Breast epithelium (tissue), 3 donors: ENCODE data around the gene EIF2B2.

Experiments used
- POLR2A ChIP-seq: fragments of 450-650 bp; IDR thresholded peaks from one replicate; pipeline ENCODE4 v1.6.1; 2016; ENCODE audit warnings: antibody characterized with exemption, mild to moderate bottlenecking, moderate library complexity
- POLR2AphosphoS5 ChIP-seq, 3 donors: sonication (generic); formaldehyde crosslinking; IDR thresholded peaks; one replicate each; pipeline ENCODE4 v1.6.1; 2017; ENCODE audit warnings: antibody characterized with exemption in 3 of 3
- TF ChIP-seq, protein P1 (sequence below), 3 donors: fragments of 450-650 bp; IDR thresholded peaks; one replicate each; pipeline ENCODE4 v1.5.1; 2016 to 2017; ENCODE audit warnings: antibody characterized with exemption in 3 of 3, mild to moderate bottlenecking in 3 of 3, moderate library complexity in 3 of 3

DNA sequence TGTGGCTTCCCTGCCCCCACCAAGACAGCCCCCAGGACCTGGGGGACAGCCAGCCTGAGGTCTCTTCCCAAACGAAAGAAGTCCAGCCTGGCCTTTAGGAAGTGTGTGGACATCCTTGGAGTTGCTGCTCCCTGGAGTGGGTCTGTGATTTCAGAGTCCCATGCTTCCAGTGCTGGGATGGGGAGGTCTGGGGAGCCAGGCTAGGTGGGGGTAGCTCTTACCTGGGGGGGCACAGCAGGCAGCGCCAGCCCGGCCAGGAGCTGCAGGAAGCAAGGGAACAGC is 47.8 kb upstream of the EIF2B2 start:
- TF ChIP-seq, protein P1, sequence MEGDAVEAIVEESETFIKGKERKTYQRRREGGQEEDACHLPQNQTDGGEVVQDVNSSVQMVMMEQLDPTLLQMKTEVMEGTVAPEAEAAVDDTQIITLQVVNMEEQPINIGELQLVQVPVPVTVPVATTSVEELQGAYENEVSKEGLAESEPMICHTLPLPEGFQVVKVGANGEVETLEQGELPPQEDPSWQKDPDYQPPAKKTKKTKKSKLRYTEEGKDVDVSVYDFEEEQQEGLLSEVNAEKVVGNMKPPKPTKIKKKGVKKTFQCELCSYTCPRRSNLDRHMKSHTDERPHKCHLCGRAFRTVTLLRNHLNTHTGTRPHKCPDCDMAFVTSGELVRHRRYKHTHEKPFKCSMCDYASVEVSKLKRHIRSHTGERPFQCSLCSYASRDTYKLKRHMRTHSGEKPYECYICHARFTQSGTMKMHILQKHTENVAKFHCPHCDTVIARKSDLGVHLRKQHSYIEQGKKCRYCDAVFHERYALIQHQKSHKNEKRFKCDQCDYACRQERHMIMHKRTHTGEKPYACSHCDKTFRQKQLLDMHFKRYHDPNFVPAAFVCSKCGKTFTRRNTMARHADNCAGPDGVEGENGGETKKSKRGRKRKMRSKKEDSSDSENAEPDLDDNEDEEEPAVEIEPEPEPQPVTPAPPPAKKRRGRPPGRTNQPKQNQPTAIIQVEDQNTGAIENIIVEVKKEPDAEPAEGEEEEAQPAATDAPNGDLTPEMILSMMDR (IDR thresholded peaks at IDR 0.05), result no peak
- TF ChIP-seq POLR2AphosphoS5 (IDR thresholded peaks at IDR 0.05), result no peak
- no peak for TF ChIP-seq POLR2A
